SKM-1 treated with dmso at 0.1 percent for 144 hours (cell line): ENCODE measurements around the gene SREK1.
"Not testable (repeated sequence)": the region's sequence is repeated elsewhere in the genome, so short reads cannot be mapped to it uniquely, and the experiment has no call there.

Experiments
- DNase-seq: peaks from one replicate; lab custom pipeline; 2025; ENCODE audit not compliant: unreplicated experiment; lab: John Stamatoyannopoulos, UW

SREK1 gene

GRCh38 chr5:66222455-66222854 lies 78.4 kb downstream of the SREK1 start:
- no peak for DNase-seq

DNA sequence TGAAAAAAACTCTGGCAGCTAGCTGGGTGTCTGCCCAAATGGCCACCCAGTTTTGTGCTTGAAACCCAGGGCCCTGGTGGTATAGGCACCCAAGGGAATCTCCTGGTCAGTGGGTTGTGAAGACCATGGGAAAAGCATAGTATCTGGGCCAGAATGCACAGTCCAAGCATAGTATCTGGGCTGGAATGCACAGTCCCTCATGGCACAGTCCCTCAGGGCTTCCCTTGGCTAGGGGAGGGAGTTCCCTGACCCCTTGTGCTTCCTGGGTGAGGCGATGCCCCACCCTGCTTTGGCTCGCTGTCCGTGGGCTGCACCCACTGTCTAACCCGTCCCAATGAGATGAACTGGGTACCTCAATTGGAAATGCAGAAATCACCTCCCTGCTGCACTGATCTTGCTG lies 78.8 kb downstream of the SREK1 start:
- not testable (repeated sequence) for DNase-seq

- no peak for DNase-seq
Observed at GRCh38 chr5:66223637-66224036, 79.5 kb downstream of the SREK1 start.

GRCh38 chr5:66224274-66224673 lies 80.2 kb downstream of the SREK1 start:
- DNase-seq: no peak

DNA sequence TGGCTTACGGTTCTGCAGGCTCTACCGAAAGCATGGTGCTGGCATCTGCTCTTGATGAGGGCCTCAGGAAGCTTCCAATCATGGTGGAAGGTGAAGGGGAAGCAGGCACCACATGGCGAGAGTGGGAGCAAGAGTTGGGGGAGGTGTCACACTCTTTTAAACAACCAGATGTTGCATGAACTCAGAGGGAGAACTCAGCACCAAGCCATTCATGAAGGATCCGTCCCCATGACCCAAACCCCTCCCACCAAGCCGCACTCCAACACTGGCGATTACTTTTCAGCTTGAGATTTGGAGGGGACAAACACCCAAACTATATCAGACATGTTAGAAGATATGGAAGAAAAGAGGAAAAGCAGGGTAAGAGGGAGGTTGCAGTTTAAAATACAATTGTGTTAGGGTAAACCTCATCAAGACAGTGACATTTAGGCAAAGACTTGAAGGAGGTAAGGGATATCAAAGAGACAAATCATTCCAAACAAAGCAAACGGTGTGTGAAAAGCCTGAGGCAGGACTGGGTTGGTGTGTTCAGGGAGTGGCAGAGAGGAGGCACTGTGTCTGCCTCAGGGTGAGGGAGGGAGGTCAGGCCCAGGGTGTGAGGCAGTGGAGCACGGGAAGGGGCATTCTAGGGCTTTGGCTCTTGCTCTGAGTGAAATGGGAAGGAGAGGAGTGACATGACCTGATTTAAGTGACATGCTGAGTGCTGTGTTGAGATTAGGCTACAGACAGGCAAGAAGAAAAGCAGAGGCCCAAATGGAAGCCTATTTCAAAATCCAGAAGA lies 80.9 kb downstream of the SREK1 start:
- no peak for DNase-seq

DNA sequence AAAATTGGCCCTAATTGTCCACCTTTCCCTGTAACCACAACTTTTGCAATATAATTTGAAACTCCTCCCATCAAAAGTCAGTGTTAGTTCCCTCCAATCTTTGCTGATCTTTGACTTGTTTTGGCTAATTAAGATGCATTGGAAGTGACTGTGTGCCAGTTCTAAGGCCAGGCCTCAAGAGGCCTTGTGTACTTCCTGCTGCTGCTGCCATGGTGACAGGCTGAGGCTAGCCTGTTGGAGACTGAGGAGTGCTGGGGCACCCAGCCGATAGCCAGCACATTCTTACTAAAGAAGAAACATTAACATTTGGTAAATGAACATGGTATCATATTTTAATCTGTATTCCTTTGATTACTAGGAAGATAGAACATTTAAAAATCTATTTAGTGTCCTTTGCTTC lies 86.5 kb downstream of the SREK1 start:
- no peak for DNase-seq

DNA sequence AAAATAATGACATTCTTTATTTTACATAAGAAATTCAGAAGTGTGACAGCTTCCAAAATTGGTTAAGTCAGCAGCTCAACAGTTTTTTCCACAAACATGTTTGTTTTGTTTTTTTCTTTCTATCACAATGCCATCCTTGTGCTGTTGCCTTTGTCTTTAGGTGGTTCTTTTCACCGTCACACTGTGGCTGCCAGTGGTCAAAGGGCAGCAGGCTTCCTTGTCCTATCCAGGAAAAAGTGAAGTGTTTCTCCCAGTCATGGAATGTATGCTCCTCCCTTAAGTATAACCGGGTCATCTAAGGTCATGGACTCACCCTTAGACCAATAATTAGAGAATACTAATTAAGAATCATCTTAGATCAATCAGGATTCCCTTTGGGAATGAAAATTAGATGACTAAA lies 87.4 kb downstream of the SREK1 start:
- DNase-seq: no peak

- DNase-seq: no peak
Observed at GRCh38 chr5:66232275-66232674, 88.2 kb downstream of the SREK1 start.

DNA sequence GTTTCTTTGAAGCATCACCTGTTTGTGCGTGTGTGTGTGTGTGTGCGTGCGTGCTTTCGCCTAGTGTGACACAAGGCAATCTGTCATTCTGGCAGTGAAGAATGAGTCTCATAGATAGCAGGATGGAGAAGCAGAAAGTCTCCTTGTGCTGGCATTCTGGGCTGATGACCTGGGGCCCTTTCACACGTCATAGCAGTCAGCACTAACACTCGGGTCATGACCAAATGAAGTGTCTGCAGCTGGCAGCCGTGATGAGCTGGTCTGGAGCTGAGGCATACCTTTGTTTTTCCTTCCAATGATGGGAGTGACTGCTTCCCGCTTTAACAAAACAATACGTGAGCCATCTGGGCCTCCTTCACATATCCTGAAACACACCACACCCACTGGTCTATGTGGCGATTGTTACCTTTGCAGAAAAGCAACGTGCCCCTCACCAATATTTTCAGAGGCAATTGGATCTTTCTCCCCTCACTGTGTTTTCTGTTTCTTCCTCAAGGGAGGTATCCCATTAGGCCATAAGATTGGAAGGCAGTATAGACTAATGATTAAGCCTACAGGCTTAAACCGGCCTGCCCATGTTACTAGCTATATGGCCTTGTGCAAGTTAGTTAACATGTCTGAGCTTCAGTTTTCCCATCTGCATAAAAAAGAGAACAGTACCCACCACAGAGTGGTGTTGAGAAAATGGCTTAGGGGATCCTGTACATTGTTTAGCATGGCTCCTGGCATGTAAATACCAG lies 88.8 kb downstream of the SREK1 start:
- no peak for DNase-seq
